ENCODE results near the gene TBXA2R. TPM values are rescaled to one million over a fixed set of nuclear protein-coding genes. Genes with fewer than 3 reads are reported as not detected.

TBXA2R gene
- total and polyA plus RNA-seq, 2 of the 8 experiments (the other 6 are each of a cell fraction or from before 2014, with no cell fraction given): 0.39 to 0.50 TPM

DNA sequence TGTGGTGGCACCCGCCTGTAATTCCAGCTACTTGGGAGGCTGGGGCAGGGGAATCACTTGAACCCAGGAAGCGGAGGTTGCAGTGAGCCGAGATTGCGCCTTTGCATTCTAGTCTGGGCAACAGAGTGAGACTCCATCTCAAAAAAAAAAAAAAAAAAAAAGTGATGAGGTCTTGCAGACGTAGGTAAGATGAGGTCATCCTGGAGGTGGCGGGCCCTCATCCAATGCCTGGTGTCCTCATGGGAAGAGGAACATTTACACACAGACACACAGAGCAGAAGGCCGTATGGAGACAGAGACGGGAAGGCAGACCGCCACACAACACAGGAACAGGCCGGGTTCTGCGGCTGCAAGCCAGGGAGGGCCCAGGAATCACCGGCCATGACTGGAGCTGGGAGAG, 15.5 kb upstream of the TBXA2R start:
- H3K36me3 ChIP-seq (ENCODE audit: control insufficient read depth in 2 of 4, insufficient read depth in 4 of 4, low read length in 3 of 4): peaks cover 2 to 5% (median 3%) of the 10 kb centered on the region in 4 experiments; a peak in 4 of 8 replicates
- no peak overlapping the region for H4K5ac ChIP-seq (ENCODE audit: insufficient read length, low read depth, low read length)
- no peak overlapping the region for H3K4me2 ChIP-seq (ENCODE audit: insufficient read depth in 1 of 2, low read depth in 2 of 2, low read length in 2 of 2)
- H2AK5ac ChIP-seq (ENCODE audit: low read depth, low read length): no peak overlapping the region
- no peak overlapping the region for H3K14ac ChIP-seq (ENCODE audit: insufficient read length)
- no peak overlapping the region for H2BK5ac ChIP-seq (ENCODE audit: low read depth, low read length)
- no peak overlapping the region for H3K23ac ChIP-seq (ENCODE audit: insufficient read length)
- no peak overlapping the region for H2BK12ac ChIP-seq (ENCODE audit: low read depth, low read length)
- H2AFZ ChIP-seq (ENCODE audit: low read length): no peak overlapping the region
- ChIA-PET POLR2A (ENCODE audit: partially characterized antibody) (interaction anchor here (1.6 to 1.7 kb wide), 2 partner anchors 10 to 85 kb away, joined by 3 to 5 read pairs; no protein-coding TSS in a partner anchor), CTCF (ENCODE audit: partially characterized antibody) (interaction anchor here (0.7 to 7.3 kb wide), 10 partner anchors 9 to 317 kb away, joined by 3 to 38 read pairs (median 3); partner anchors contain the start of gene GIPC3)
- peaks cover 0 to 9% (median 2%) of the 10 kb centered on the region in 4 experiments; a peak in 4 of 7 replicates for H3K4me1 ChIP-seq (replicated peaks in 1 of 4; ENCODE audit: control insufficient read depth in 3 of 4, insufficient read depth in 4 of 4, low read length in 3 of 4)
- H3K56ac ChIP-seq (replicated peaks; ENCODE audit: insufficient read length, low read depth, low read length): no peak overlapping the region
- no peaks in the 10 kb centered on the region for H3K27me3 ChIP-seq (replicated peaks in 1 of 4; ENCODE audit: control insufficient read depth in 3 of 4, extremely low read depth in 1 of 4, insufficient read depth in 3 of 4, low read length in 3 of 4)
- no peak overlapping the region for H4K91ac ChIP-seq (replicated peaks; ENCODE audit: insufficient read length, low read length)
- no peak for FAIRE-seq
- H2BK20ac ChIP-seq (ENCODE audit: low read length): no peak overlapping the region
- no peak overlapping the region for H2BK15ac ChIP-seq (ENCODE audit: low read length)
- H3K9ac ChIP-seq (replicated peaks in 1 of 4; ENCODE audit: extremely low read depth in 1 of 4, low read depth in 3 of 4, low read length in 3 of 4): no peak overlapping the region
- H3K4ac ChIP-seq (replicated peaks; ENCODE audit: insufficient read length, low read depth, low read length): no peak overlapping the region
- peaks cover 4% of the 10 kb centered on the region for H3K23me2 ChIP-seq (ENCODE audit: low read depth, low read length)
- no peak overlapping the region for H3K18ac ChIP-seq (ENCODE audit: extremely low read depth, low read length)
- peaks cover 9 to 24% of the 10 kb centered on the region in 2 experiments for H3K79me2 ChIP-seq (ENCODE audit: control insufficient read depth in 1 of 2, insufficient read depth in 2 of 2, low read length in 2 of 2)
- no peak for DNase-seq (ENCODE audit: low read depth in 1 of 2, low spot score in 2 of 2)
- H4K20me1 ChIP-seq (replicated peaks in 1 of 2; ENCODE audit: control insufficient read depth in 1 of 2, insufficient read depth in 2 of 2, low read length in 2 of 2): peaks cover 4 to 16% of the 10 kb centered on the region in 2 experiments
- H4K8ac ChIP-seq (ENCODE audit: extremely low read depth, insufficient read depth, low read length): no peak overlapping the region
- no peak overlapping the region for H3K4me3 ChIP-seq (ENCODE audit: extremely low read depth in 1 of 4, insufficient read depth in 2 of 4, low read depth in 3 of 4, low read length in 4 of 4)
- no peak overlapping the region for H2BK120ac ChIP-seq (replicated peaks; ENCODE audit: low read depth, low read length)
- no peaks in the 10 kb centered on the region for H3K9me3 ChIP-seq (ENCODE audit: insufficient read depth in 2 of 2, low read depth in 1 of 2, low read length in 1 of 2)
- WGBS, 2 experiments (ENCODE audit: extremely low coverage in 1 of 2, insufficient coverage in 1 of 2, insufficient read length in 1 of 2, insufficient replicate concordance in 2 of 2, low coverage in 1 of 2, low lambda C conversion rate in 2 of 2, missing lambda C conversion rate in 1 of 2): 82% methylated on average over 10 of the region's 12 CpGs; no CpG with 5 or more reads in 1 of the 2 experiments
- no peak overlapping the region for H3K27ac ChIP-seq (ENCODE audit: low read depth, low read length)
- H3K79me1 ChIP-seq (ENCODE audit: low read depth, low read length): peaks cover 12% of the 10 kb centered on the region
- TF ChIP-seq RNF2 (IDR thresholded peaks at IDR 0.05; ENCODE audit: borderline replicate concordance, low read depth, low read length, missing control alignments, poor library complexity, severe bottlenecking): no peak
- no peak for TF ChIP-seq SUZ12 (IDR thresholded peaks at IDR 0.05; ENCODE audit: low read length)
- TF ChIP-seq BRCA1 (IDR thresholded peaks at IDR 0.05; ENCODE audit: low read depth, low read length): no peak
- TF ChIP-seq TBP (IDR thresholded peaks at IDR 0.05; ENCODE audit: low read depth, low read length): no peak
- no peak for TF ChIP-seq SAP30 (IDR thresholded peaks at IDR 0.05; ENCODE audit: insufficient read depth, insufficient replicate concordance, low read length)
- no peak for TF ChIP-seq RFX5 (IDR thresholded peaks at IDR 0.05; ENCODE audit: borderline replicate concordance, low read depth, low read length)
- no peak for TF ChIP-seq EZH2 (IDR thresholded peaks at IDR 0.05; ENCODE audit: low read depth, low read length, severe bottlenecking)
- no peak for TF ChIP-seq TCF12 (IDR thresholded peaks at IDR 0.05; ENCODE audit: low read depth, low read length)
- TF ChIP-seq EGR1 (IDR thresholded peaks at IDR 0.05; ENCODE audit: borderline replicate concordance, low read depth, low read length): no peak
- TF ChIP-seq HDAC6 (IDR thresholded peaks at IDR 0.05; ENCODE audit: low read depth, low read length): no peak
- TF ChIP-seq TAF1 (IDR thresholded peaks at IDR 0.05; ENCODE audit: low read depth, low read length): no peak
- TF ChIP-seq SIRT6 (IDR thresholded peaks at IDR 0.05; ENCODE audit: low read length): no peak
- TF ChIP-seq CHD2 (IDR thresholded peaks at IDR 0.05; ENCODE audit: low read length): no peak
- no peak for TF ChIP-seq GTF2F1 (IDR thresholded peaks at IDR 0.05; ENCODE audit: borderline replicate concordance, low read depth, low read length)
